Erythroblast (primary cell): ENCODE data around the gene SLC12A4.

Experiments used
- GATA1 ChIP-seq: IDR thresholded peaks from 2 replicates; pipeline ENCODE4 v1.6.1; 2011; ENCODE audit warnings: low read depth, mild to moderate bottlenecking, control low read depth, low read length, moderate library complexity
- POLR2A ChIP-seq: IDR thresholded peaks from 2 replicates; pipeline ENCODE4 v1.6.1; 2011; ENCODE audit warnings: mild to moderate bottlenecking, low read length

DNA sequence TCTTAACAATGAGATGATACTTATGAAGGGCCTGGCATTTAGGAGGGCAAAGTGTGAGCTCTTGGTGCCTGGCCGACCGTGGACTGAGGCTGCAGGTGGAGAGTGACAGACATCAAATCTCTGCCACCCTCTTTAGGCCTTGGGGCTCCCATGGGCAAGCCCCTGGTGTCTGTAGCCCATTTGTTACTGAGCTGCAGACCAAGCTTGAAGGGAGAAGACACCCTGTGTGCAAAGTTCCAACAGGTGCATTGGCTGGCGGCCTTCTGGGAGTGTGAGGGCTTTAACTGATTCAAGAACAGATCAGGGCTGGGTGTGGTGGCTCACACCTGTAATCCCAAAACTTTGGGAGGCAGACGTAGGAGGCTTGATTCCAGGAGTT lies 36.0 kb downstream of the SLC12A4 start:
- no peak for TF ChIP-seq POLR2A
- no peak for TF ChIP-seq GATA1
